ENCODE measurements around the gene USF1.
"Not testable (repeated sequence)": the region's sequence is repeated elsewhere in the genome, so short reads cannot be mapped to it uniquely, and the experiment has no call there.

The USF1 gene

GRCh38 chr1:161079436-161080110 lies 33.8 kb upstream of the USF1 start:
- DNase-seq = no peak

- DNase-seq = no peak
Measured at GRCh38 chr1:161077426-161077825, 31.6 kb upstream of the USF1 start.

- DNase-seq = no peak
Measured at GRCh38 chr1:161076410-161076809, 30.6 kb upstream of the USF1 start.

GRCh38 chr1:161074676-161075368 lies 29.0 kb upstream of the USF1 start:
- DNase-seq = no peak

GRCh38 chr1:161073474-161074121 lies 27.8 kb upstream of the USF1 start:
- no peak for DNase-seq

- no peak for DNase-seq
Measured at GRCh38 chr1:161072751-161073449, 27.1 kb upstream of the USF1 start.

- peak in 8 of 56 donors; percentile 2 to 24 (median 8) for DNase-seq
Measured at GRCh38 chr1:161071886-161072371, 26.2 kb upstream of the USF1 start.

GRCh38 chr1:161070761-161071160 lies 25.0 kb upstream of the USF1 start:
- DNase-seq = no peak

GRCh38 chr1:161069731-161070270 lies 24.0 kb upstream of the USF1 start, which contains the start of gene ARHGAP30:
TSS of gene ARHGAP30 (minus strand) at chr1:161069891. CDS start at chr1:161069624, 267 bp downstream.
- DNase-seq = peak in 33 of 56 donors; percentile 4 to 68 (median 23)

GRCh38 chr1:161069241-161069640 lies 23.5 kb upstream of the USF1 start:
- DNase-seq = no peak

- DNase-seq = peak in 27 of 56 donors; percentile 2 to 52 (median 12)
Measured at GRCh38 chr1:161068306-161069234, 22.8 kb upstream of the USF1 start.

- no peak for DNase-seq
Measured at GRCh38 chr1:161066694-161067093, 20.9 kb upstream of the USF1 start.

GRCh38 chr1:161065681-161066080 lies 19.9 kb upstream of the USF1 start:
- DNase-seq = not testable (repeated sequence)

- not testable (repeated sequence) for DNase-seq
Measured at GRCh38 chr1:161063936-161064335, 18.2 kb upstream of the USF1 start.

GRCh38 chr1:161061419-161061818 lies 15.6 kb upstream of the USF1 start:
- DNase-seq = no peak

GRCh38 chr1:161059293-161059692 lies 13.5 kb upstream of the USF1 start:
- DNase-seq = no peak

- DNase-seq = no peak
Measured at GRCh38 chr1:161054805-161055204, 9.0 kb upstream of the USF1 start.

- no peak for DNase-seq
Measured at GRCh38 chr1:161054232-161054631, 8.5 kb upstream of the USF1 start.

- no peak for DNase-seq
Measured at GRCh38 chr1:161052899-161053298, 7.1 kb upstream of the USF1 start.

- DNase-seq = no peak
Measured at GRCh38 chr1:161051219-161051618, 5.4 kb upstream of the USF1 start.

Data from nucleus accumbens (tissue), 56 donors.